ENCODE results near the gene ZNF584.

The ZNF584 gene

GRCh38 chr19:58385891-58386575 lies 22.4 kb upstream of the ZNF584 start:
- DNase-seq (ENCODE audit: low read depth in 2 of 2), result no peak

- peak; percentile 97 for DNase-seq (ENCODE audit: low read depth in 2 of 2)
Observed at GRCh38 chr19:58386576-58387337, 21.7 kb upstream of the ZNF584 start, which contains the start of gene RPS5. TSS of gene RPS5 (plus strand) at chr19:58387269. CDS start at chr19:58388138, 869 bp downstream.

- DNase-seq (ENCODE audit: low read depth in 2 of 2), result no peak
Observed at GRCh38 chr19:58387338-58388174, 20.9 kb upstream of the ZNF584 start.

DNA sequence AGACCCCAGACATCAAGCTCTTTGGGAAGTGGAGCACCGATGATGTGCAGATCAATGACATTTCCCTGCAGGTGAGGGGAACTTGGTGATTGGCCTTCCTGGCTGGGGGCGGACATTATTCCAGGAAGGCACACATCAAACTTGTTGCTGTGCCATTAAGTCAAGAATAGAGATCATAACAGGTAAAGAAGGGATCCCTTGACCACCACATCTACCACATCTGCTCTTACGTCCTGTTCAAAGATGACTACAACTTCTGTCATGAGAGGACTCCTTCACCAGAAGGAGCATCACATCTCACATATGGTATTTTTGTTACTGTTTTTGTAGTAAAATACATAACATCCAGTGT lies 20.3 kb upstream of the ZNF584 start:
- DNase-seq (ENCODE audit: low read depth in 2 of 2), result no peak

DNA sequence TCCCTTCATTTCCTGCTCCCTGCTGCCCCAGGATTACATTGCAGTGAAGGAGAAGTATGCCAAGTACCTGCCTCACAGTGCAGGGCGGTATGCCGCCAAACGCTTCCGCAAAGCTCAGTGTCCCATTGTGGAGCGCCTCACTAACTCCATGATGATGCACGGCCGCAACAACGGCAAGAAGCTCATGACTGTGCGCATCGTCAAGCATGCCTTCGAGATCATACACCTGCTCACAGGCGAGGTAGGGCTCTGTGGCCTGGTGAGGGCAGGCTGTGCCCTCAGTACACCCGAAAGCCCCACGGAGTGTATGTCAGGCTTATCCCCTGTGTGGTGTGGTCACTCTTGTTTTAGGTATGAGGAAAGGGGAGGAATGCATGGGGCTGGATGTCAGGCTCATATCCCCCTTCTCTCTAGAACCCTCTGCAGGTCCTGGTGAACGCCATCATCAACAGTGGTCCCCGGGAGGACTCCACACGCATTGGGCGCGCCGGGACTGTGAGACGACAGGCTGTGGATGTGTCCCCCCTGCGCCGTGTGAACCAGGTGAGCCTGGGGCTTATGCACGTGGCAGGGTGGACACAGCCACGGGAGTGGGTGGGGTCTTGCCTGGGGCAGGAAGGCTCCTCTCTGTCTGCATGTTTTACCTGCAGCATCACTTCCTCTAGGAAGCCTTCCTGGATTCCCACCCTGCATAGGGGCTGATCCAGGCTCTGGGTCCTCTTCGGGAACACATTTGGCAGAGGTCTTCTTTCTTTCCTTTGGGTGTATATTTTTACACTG lies 15.3 kb upstream of the ZNF584 start:
- no peak for DNase-seq (ENCODE audit: low read depth in 2 of 2)

DNA sequence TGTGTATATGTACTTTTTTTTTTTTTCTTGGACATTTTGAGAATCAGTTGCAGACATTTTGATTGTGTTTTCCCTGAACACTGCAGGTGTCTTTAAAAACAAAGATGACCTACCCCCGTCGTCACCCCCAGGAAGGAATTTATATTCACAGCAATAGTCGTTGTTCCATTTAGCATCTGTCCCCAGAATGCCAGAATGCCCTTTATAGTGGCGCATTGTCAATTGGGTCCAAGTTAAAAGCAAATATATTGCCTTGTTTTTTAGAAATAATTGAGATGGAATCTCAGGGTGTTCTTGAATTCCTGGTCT lies 14.8 kb upstream of the ZNF584 start:
- DNase-seq (ENCODE audit: low read depth in 2 of 2), result no peak

- no peak for DNase-seq (ENCODE audit: low read depth in 2 of 2)
Observed at GRCh38 chr19:58394821-58395219, 13.6 kb upstream of the ZNF584 start.

DNA sequence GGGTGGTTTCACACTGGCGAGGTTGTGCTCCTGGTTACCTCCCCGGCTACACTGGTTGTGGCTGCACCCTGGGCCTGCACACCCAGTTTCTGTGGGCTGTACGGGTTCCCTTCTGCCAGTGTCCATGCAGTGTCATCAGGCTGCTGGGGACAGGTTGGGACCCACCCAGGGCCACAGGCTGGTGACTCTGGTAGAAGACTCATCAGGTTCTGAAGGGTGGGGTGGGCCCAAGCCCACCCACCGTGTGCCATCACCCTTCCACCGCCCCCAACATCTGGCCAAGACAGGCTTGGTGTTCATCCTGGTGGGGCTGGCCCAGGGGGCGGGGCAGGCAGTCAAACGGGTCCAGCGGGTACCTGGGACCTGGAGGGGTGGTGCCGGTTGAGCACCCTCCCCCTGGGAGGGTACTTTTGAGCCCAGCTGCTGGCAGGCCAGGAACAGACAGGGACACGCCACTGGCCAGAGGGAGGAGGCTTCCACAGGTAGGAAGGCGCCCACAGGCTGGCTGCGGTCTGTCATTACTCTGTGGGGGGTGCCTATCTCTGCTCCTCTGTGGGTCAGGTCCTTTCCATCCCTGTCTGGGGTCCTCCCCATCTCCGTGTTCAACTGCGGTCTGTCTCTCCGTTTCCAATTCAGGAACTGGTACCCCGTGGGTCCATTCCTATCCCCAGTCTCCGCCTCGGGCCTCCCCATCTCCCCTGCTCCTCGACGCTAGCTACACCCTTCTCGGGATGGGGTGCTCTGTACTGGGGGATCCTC lies 13.1 kb upstream of the ZNF584 start, which contains the start of gene RNF225:
TSS of gene RNF225 (plus strand) at position 437 of the 759 bp plus-strand sequence. CDS start 434 bp downstream, outside the sequence.
- DNase-seq (ENCODE audit: low read depth in 2 of 2), result no peak

- no peak for DNase-seq (ENCODE audit: low read depth in 2 of 2)
Observed at GRCh38 chr19:58395979-58396627, 12.3 kb upstream of the ZNF584 start.

DNA sequence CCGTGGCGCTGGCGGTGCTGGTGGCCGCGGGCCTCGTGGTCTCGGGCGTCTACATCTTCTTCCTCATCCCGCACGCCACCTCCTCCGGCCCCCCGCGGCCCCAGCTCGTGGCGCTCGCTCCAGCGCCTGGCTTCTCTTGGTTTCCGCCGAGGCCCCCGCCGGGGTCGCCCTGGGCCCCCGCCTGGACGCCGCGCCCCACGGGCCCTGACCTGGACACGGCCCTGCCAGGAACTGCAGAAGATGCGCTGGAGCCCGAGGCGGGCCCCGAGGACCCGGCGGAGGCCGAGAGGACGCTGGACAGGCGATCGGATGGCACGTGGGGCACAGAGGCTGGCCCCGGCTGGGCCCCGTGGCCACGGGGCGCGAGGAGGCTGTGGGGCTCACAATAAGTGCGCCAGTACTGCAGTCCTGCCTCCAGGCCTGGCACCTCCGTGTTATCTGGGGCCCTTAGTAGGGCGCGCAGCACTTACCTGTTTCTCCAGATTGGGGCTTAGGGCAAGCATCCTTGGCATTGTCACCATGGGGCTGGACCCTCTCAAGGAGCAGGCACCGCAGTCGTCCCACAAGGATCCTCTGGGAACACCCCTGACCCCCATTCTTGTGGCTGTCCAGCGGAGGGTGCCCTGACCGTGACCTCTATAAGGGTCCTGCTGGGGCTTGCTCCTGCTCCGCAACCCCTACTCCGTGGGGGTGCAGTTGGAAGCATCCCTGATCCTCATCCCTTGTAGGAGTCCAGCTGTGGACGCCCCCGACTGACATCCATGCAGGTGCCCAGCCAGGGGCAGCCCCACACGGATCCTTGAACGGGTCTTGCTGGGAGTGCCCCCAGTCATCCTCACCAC lies 11.5 kb upstream of the ZNF584 start:
- no peak for DNase-seq (ENCODE audit: low read depth in 2 of 2)

GRCh38 chr19:58397533-58398037 lies 10.9 kb upstream of the ZNF584 start:
- no peak for DNase-seq (ENCODE audit: low read depth in 2 of 2)

GRCh38 chr19:58398087-58398486 lies 10.4 kb upstream of the ZNF584 start:
- no peak for DNase-seq (ENCODE audit: low read depth in 2 of 2)

- no peak for DNase-seq (ENCODE audit: low read depth in 2 of 2)
Observed at GRCh38 chr19:58398545-58398944, 9.9 kb upstream of the ZNF584 start.

- no peak for DNase-seq (ENCODE audit: low read depth in 2 of 2)
Observed at GRCh38 chr19:58399903-58400302, 8.5 kb upstream of the ZNF584 start.

GRCh38 chr19:58400316-58400915 lies 8.0 kb upstream of the ZNF584 start:
- DNase-seq (ENCODE audit: low read depth in 2 of 2), result no peak

DNA sequence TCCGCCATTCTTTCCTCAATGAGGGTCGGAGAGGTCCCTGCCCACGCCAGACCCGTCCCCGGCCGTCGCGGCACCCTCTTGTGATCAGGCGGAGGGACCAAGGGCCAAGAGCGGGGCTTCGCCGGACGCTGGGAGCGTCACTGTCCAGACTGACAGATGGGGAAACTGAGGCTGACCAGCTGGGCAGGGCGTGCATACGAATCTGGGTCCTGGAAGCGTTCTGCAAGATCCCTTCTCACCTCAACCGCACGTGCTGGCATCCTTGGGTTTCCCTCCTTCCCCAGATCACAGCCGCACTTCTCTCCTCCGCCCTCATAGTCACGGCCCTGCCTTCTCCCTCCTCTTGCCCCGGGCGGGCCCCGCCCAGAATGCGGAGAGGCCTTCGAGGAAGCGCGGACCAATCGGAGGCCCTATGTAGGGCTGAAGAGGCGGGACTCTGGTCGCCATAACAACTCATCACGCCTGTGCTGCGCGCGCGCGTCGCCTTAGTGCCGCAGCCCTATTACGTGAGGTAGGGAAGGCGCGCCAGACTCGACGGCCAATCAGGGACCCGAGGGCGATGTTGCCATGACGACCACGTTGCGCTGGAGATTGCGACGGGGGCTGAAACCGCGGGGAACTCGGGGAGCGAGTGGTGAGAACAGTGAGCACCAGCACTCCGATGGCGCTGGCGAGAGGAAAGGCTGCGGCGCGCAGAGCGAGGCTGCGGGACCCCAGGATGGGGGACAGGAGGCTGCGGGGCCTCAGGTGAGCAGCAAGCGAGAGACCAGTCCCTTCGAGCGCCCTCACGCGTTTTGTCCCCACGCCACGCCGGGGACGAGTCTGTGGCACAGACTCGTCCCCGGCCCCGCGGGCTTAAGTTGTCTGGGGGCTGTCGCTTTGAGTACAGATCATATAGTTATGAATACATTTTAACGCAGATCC lies 7.3 kb upstream of the ZNF584 start:
- DNase-seq (ENCODE audit: low read depth in 2 of 2), result peak; percentile 98 to 99

GRCh38 chr19:58401840-58402421 lies 6.5 kb upstream of the ZNF584 start:
- DNase-seq (ENCODE audit: low read depth in 2 of 2), result no peak

Data from fibroblast of skin of left quadriceps (primary cell).